ENCODE data around the gene SLC25A2. TPM values are rescaled to one million over a fixed set of nuclear protein-coding genes. Genes with fewer than 3 reads are reported as not detected.

SLC25A2 gene
- total RNA-seq, 1 donor: 0.36 TPM

GRCh38 chr5:141326088-141326854, 22.4 kb upstream of the SLC25A2 start:
- Histone ChIP-seq H3K4me3 (ENCODE audit: insufficient read depth, low read length) (peak overlapping the region; percentile 77), H3K27ac (ENCODE audit: low read depth, low read length) (peak overlapping the region; percentile 47), H3K27me3 (ENCODE audit: insufficient read depth, low read length) (peaks cover 4% of the 10 kb centered on the region), H3K79me2 (ENCODE audit: insufficient read depth, low read length) (no peaks in the 10 kb centered on the region), H3K9me3 (ENCODE audit: low read depth, low read length) (no peaks in the 10 kb centered on the region), H3K4me2 (ENCODE audit: insufficient read depth, low read length) (peak overlapping the region; percentile 98), H3K4me1 (ENCODE audit: insufficient read depth, low read length) (peaks cover 9% of the 10 kb centered on the region), H2AFZ (ENCODE audit: low read length) (peak overlapping the region; percentile 97), H3K36me3 (ENCODE audit: insufficient read depth, low read length) (no peaks in the 10 kb centered on the region), H4K20me1 (ENCODE audit: insufficient read depth, low read length) (no peaks in the 10 kb centered on the region)
- peak; percentile 85 for TF ChIP-seq CTCF (IDR thresholded peaks at IDR 0.05; ENCODE audit: extremely low read depth, low read depth, low read length)
- DNase-seq (ENCODE audit: insufficient read length, low spot score, missing footprints): peak; percentile 89

- no peak for DNase-seq (ENCODE audit: insufficient read length, low spot score, missing footprints)
- Histone ChIP-seq H3K27ac (ENCODE audit: low read depth, low read length) (no peak overlapping the region), H3K9me3 (ENCODE audit: low read depth, low read length) (peaks cover 19% of the 10 kb centered on the region), H3K27me3 (ENCODE audit: insufficient read depth, low read length) (no peaks in the 10 kb centered on the region), H4K20me1 (ENCODE audit: insufficient read depth, low read length) (peaks cover 20% of the 10 kb centered on the region), H3K4me1 (ENCODE audit: insufficient read depth, low read length) (peaks cover 4% of the 10 kb centered on the region), H2AFZ (ENCODE audit: low read length) (no peak overlapping the region), H3K4me3 (ENCODE audit: insufficient read depth, low read length) (no peak overlapping the region), H3K79me2 (ENCODE audit: insufficient read depth, low read length) (peaks cover 25% of the 10 kb centered on the region), H3K36me3 (ENCODE audit: insufficient read depth, low read length) (peaks cover 22% of the 10 kb centered on the region), H3K4me2 (ENCODE audit: insufficient read depth, low read length) (no peak overlapping the region)
- TF ChIP-seq CTCF (IDR thresholded peaks at IDR 0.05; ENCODE audit: extremely low read depth, low read depth, low read length): no peak
Observed at GRCh38 chr5:141322261-141322660, 18.4 kb upstream of the SLC25A2 start.

GRCh38 chr5:141320225-141321169, 16.6 kb upstream of the SLC25A2 start, which contains the start of gene TAF7:
TAF7 (minus strand) TSS chr5:141320784; CDS start chr5:141320044, 740 bp downstream.
- Histone ChIP-seq H3K4me1 (ENCODE audit: insufficient read depth, low read length) (peaks cover 4% of the 10 kb centered on the region), H3K9me3 (ENCODE audit: low read depth, low read length) (peaks cover 25% of the 10 kb centered on the region), H3K4me2 (ENCODE audit: insufficient read depth, low read length) (peak within 1 kb of the TSS; percentile 94), H3K27ac (ENCODE audit: low read depth, low read length) (peak within 1 kb of the TSS; percentile 98), H2AFZ (ENCODE audit: low read length) (peak within 1 kb of the TSS; percentile 94), H3K79me2 (ENCODE audit: insufficient read depth, low read length) (peaks cover 37% of the 10 kb centered on the region), H4K20me1 (ENCODE audit: insufficient read depth, low read length) (peaks cover 20% of the 10 kb centered on the region), H3K36me3 (ENCODE audit: insufficient read depth, low read length) (peaks cover 37% of the 10 kb centered on the region), H3K27me3 (ENCODE audit: insufficient read depth, low read length) (no peaks in the 10 kb centered on the region), H3K4me3 (ENCODE audit: insufficient read depth, low read length) (peak within 1 kb of the TSS; percentile 90)
- peak; percentile 93 for DNase-seq (ENCODE audit: insufficient read length, low spot score, missing footprints)
- peak; percentile 96 for TF ChIP-seq CTCF (IDR thresholded peaks at IDR 0.05; ENCODE audit: extremely low read depth, low read depth, low read length)

Measured in osteoblast (primary cell).